Epithelial cell of proximal tubule (primary cell): ENCODE measurements around the gene TTLL9. TPM values are rescaled to one million over a fixed set of nuclear protein-coding genes. Genes with fewer than 3 reads are reported as not detected.

ENCODE experiments used
- DNase-seq: peaks from one replicate; pipeline ENCODE4 v3.0.0-alpha.2; 2011; ENCODE audit warnings: low read depth
- H3K4me3 ChIP-seq: 2 replicates; pipeline ENCODE4 v1.5.1; 2011; ENCODE audit warnings: low read depth, mild to moderate bottlenecking, low read length
- CTCF ChIP-seq: conservative IDR thresholded peaks from 2 replicates; pipeline ENCODE4 v1.5.1; 2012; ENCODE audit warnings: low read depth, mild to moderate bottlenecking, low read length
- total RNA-seq: library from RNA; depleted of rRNA; stranded (reverse); fragments of >200 nt; gene quantifications from 2 replicates; pipeline ENCODE4 v1.2.3, GENCODE V29; 2015

TTLL9 gene
- total RNA-seq, 1 donor from 2014 or later = not detected

GRCh38 chr20:31903627-31904386 lies 33.4 kb downstream of the TTLL9 start:
- no peak overlapping the region for H3K4me3 ChIP-seq
- TF ChIP-seq CTCF = no peak
- no peak for DNase-seq

GRCh38 chr20:31906001-31906400 lies 35.6 kb downstream of the TTLL9 start:
- no peak overlapping the region for H3K4me3 ChIP-seq
- TF ChIP-seq CTCF = no peak
- no peak for DNase-seq

GRCh38 chr20:31907046-31907445 lies 36.6 kb downstream of the TTLL9 start:
- H3K4me3 ChIP-seq = no peak overlapping the region
- DNase-seq = no peak
- TF ChIP-seq CTCF = no peak

GRCh38 chr20:31908016-31908415 lies 37.6 kb downstream of the TTLL9 start:
- no peak overlapping the region for H3K4me3 ChIP-seq
- TF ChIP-seq CTCF = no peak

DNA sequence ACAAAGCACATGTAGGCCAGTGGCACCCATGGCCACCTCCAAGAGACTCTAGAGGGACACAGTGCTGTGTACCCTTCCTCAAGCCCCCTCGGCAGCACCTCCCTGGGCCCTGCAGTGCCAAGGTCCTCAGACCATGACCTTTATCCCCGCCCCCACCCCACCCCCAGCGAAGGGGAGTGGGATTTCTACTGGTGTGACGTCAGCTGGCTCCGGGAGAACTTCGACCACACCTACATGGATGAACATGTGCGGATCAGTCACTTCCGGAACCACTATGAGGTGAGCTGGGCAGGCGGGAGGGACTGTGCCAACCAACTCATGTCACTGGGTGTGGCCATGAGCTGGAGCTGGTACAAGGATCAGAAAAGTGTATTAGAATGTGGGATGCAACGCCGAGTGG lies 38.0 kb downstream of the TTLL9 start:
- H3K4me3 ChIP-seq = no peak overlapping the region
- no peak for TF ChIP-seq CTCF
- no peak for DNase-seq

More at GRCh38 chr20:31908016-31908415, 37.6 kb downstream of the TTLL9 start:
- no peak for DNase-seq

- no peak for DNase-seq
- no peak overlapping the region for H3K4me3 ChIP-seq
- TF ChIP-seq CTCF = no peak
Measured at GRCh38 chr20:31909253-31910070, 39.0 kb downstream of the TTLL9 start.
